ENCODE measurements around the gene MEF2D.

Gene MEF2D

GRCh38 chr1:156444407-156445001 is 56.1 kb downstream of the MEF2D start:
- no peaks in the 10 kb centered on the region for H3K9me3 ChIP-seq (ENCODE audit: control insufficient read depth, low read depth, low read length)
- H3K27me3 ChIP-seq (ENCODE audit: control insufficient read depth, insufficient read depth, low read length), result peaks cover 56% of the 10 kb centered on the region
- H3K9ac ChIP-seq (ENCODE audit: low read length), result no peak overlapping the region
- H3K4me3 ChIP-seq (ENCODE audit: low read length), result no peak overlapping the region
- H3K36me3 ChIP-seq (ENCODE audit: control insufficient read depth, low read depth, low read length), result no peaks in the 10 kb centered on the region
- H3K27ac ChIP-seq (ENCODE audit: low read length), result no peak overlapping the region
- H3K4me1 ChIP-seq (ENCODE audit: control insufficient read depth, low read depth, low read length), result peaks cover 8% of the 10 kb centered on the region

GRCh38 chr1:156443286-156443685 is 57.3 kb downstream of the MEF2D start:
- Histone ChIP-seq H3K36me3 (ENCODE audit: control insufficient read depth, low read depth, low read length) (no peaks in the 10 kb centered on the region), H3K27me3 (ENCODE audit: control insufficient read depth, insufficient read depth, low read length) (peaks cover 68% of the 10 kb centered on the region), H3K27ac (ENCODE audit: low read length) (no peak overlapping the region), H3K4me3 (ENCODE audit: low read length) (no peak overlapping the region), H3K4me1 (ENCODE audit: control insufficient read depth, low read depth, low read length) (peaks cover 19% of the 10 kb centered on the region), H3K9me3 (ENCODE audit: control insufficient read depth, low read depth, low read length) (no peaks in the 10 kb centered on the region), H3K9ac (ENCODE audit: low read length) (no peak overlapping the region)

GRCh38 chr1:156440654-156441437 is 59.7 kb downstream of the MEF2D start:
- Histone ChIP-seq H3K36me3 (ENCODE audit: control insufficient read depth, low read depth, low read length) (no peaks in the 10 kb centered on the region), H3K9ac (ENCODE audit: low read length) (no peak overlapping the region), H3K4me1 (ENCODE audit: control insufficient read depth, low read depth, low read length) (peaks cover 22% of the 10 kb centered on the region), H3K4me3 (ENCODE audit: low read length) (no peak overlapping the region), H3K27me3 (ENCODE audit: control insufficient read depth, insufficient read depth, low read length) (peaks cover 93% of the 10 kb centered on the region), H3K9me3 (ENCODE audit: control insufficient read depth, low read depth, low read length) (no peaks in the 10 kb centered on the region), H3K27ac (ENCODE audit: low read length) (no peak overlapping the region)

GRCh38 chr1:156439777-156440183 is 60.8 kb downstream of the MEF2D start:
- Histone ChIP-seq H3K27me3 (ENCODE audit: control insufficient read depth, insufficient read depth, low read length) (peaks cover 100% of the 10 kb centered on the region), H3K4me3 (ENCODE audit: low read length) (peak overlapping the region; percentile 23), H3K36me3 (ENCODE audit: control insufficient read depth, low read depth, low read length) (no peaks in the 10 kb centered on the region), H3K27ac (ENCODE audit: low read length) (no peak overlapping the region), H3K4me1 (ENCODE audit: control insufficient read depth, low read depth, low read length) (peaks cover 22% of the 10 kb centered on the region), H3K9ac (ENCODE audit: low read length) (no peak overlapping the region), H3K9me3 (ENCODE audit: control insufficient read depth, low read depth, low read length) (no peaks in the 10 kb centered on the region)

- no peaks in the 10 kb centered on the region for H3K36me3 ChIP-seq (ENCODE audit: control insufficient read depth, low read depth, low read length)
- H3K9ac ChIP-seq (ENCODE audit: low read length), result no peak overlapping the region
- peaks cover 22% of the 10 kb centered on the region for H3K4me1 ChIP-seq (ENCODE audit: control insufficient read depth, low read depth, low read length)
- no peak overlapping the region for H3K27ac ChIP-seq (ENCODE audit: low read length)
- H3K4me3 ChIP-seq (ENCODE audit: low read length), result peak overlapping the region; percentile 16
- peaks cover 100% of the 10 kb centered on the region for H3K27me3 ChIP-seq (ENCODE audit: control insufficient read depth, insufficient read depth, low read length)
- H3K9me3 ChIP-seq (ENCODE audit: control insufficient read depth, low read depth, low read length), result no peaks in the 10 kb centered on the region
Measured at GRCh38 chr1:156439036-156439776, 61.4 kb downstream of the MEF2D start.

- H3K27me3 ChIP-seq (ENCODE audit: control insufficient read depth, insufficient read depth, low read length), result peaks cover 100% of the 10 kb centered on the region
- H3K36me3 ChIP-seq (ENCODE audit: control insufficient read depth, low read depth, low read length), result no peaks in the 10 kb centered on the region
- H3K9me3 ChIP-seq (ENCODE audit: control insufficient read depth, low read depth, low read length), result no peaks in the 10 kb centered on the region
- H3K4me3 ChIP-seq (ENCODE audit: low read length), result no peak overlapping the region
- H3K9ac ChIP-seq (ENCODE audit: low read length), result no peak overlapping the region
- H3K27ac ChIP-seq (ENCODE audit: low read length), result no peak overlapping the region
- H3K4me1 ChIP-seq (ENCODE audit: control insufficient read depth, low read depth, low read length), result peaks cover 22% of the 10 kb centered on the region
Measured at GRCh38 chr1:156438278-156438987, 62.1 kb downstream of the MEF2D start.

- no peaks in the 10 kb centered on the region for H3K36me3 ChIP-seq (ENCODE audit: control insufficient read depth, low read depth, low read length)
- H3K9ac ChIP-seq (ENCODE audit: low read length), result no peak overlapping the region
- peaks cover 30% of the 10 kb centered on the region for H3K4me1 ChIP-seq (ENCODE audit: control insufficient read depth, low read depth, low read length)
- H3K27ac ChIP-seq (ENCODE audit: low read length), result no peak overlapping the region
- peaks cover 100% of the 10 kb centered on the region for H3K27me3 ChIP-seq (ENCODE audit: control insufficient read depth, insufficient read depth, low read length)
- H3K4me3 ChIP-seq (ENCODE audit: low read length), result peak overlapping the region; percentile 20
- H3K9me3 ChIP-seq (ENCODE audit: control insufficient read depth, low read depth, low read length), result no peaks in the 10 kb centered on the region
Measured at GRCh38 chr1:156437037-156437867, 63.3 kb downstream of the MEF2D start.

- peaks cover 37% of the 10 kb centered on the region for H3K4me1 ChIP-seq (ENCODE audit: control insufficient read depth, low read depth, low read length)
- H3K36me3 ChIP-seq (ENCODE audit: control insufficient read depth, low read depth, low read length), result no peaks in the 10 kb centered on the region
- H3K27ac ChIP-seq (ENCODE audit: low read length), result no peak overlapping the region
- no peaks in the 10 kb centered on the region for H3K9me3 ChIP-seq (ENCODE audit: control insufficient read depth, low read depth, low read length)
- peaks cover 100% of the 10 kb centered on the region for H3K27me3 ChIP-seq (ENCODE audit: control insufficient read depth, insufficient read depth, low read length)
- no peak overlapping the region for H3K9ac ChIP-seq (ENCODE audit: low read length)
- peak overlapping the region; percentile 20 for H3K4me3 ChIP-seq (ENCODE audit: low read length)
Measured at GRCh38 chr1:156436141-156437036, 64.2 kb downstream of the MEF2D start.

GRCh38 chr1:156435545-156436140 is 64.9 kb downstream of the MEF2D start:
- Histone ChIP-seq H3K4me3 (ENCODE audit: low read length) (no peak overlapping the region), H3K9me3 (ENCODE audit: control insufficient read depth, low read depth, low read length) (no peaks in the 10 kb centered on the region), H3K9ac (ENCODE audit: low read length) (no peak overlapping the region), H3K4me1 (ENCODE audit: control insufficient read depth, low read depth, low read length) (peaks cover 43% of the 10 kb centered on the region), H3K27ac (ENCODE audit: low read length) (no peak overlapping the region), H3K27me3 (ENCODE audit: control insufficient read depth, insufficient read depth, low read length) (peaks cover 100% of the 10 kb centered on the region), H3K36me3 (ENCODE audit: control insufficient read depth, low read depth, low read length) (no peaks in the 10 kb centered on the region)
